Measurements from ENCODE around the gene CYP21A2. TPM values are rescaled to one million over a fixed set of nuclear protein-coding genes. Genes with fewer than 3 reads are reported as not detected.
"Not testable (repeated sequence)": the region's sequence is repeated elsewhere in the genome, so short reads cannot be mapped to it uniquely, and the experiment has no call there.

CYP21A2 gene
- total and polyA plus RNA-seq, 2 of the 8 experiments (the other 6 are each of a cell fraction or from before 2014, with no cell fraction given), result 0.22 to 0.23 TPM

DNA sequence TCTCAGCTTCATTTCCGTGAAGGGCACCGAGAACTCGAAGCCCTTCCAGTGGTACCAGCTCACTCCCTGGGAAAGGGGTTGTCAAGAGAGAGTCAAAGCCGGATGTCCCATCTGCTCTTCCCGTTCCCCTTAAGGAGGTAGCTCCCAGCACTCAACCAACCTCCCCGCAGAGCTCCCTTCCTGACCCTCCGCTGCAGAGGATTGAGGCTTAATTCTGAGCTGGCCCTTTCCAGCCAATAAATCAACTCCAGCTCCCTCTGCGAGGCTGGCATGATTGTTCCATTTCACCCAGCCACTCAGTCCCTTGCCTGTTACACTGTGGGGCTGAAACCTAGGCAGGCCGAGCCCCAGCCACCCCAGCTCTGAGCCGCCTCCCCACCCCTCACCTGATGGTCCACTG lies 3.2 kb downstream of the CYP21A2 start:
- H3K9me3 ChIP-seq (ENCODE audit: insufficient read depth in 2 of 2, low read depth in 1 of 2, low read length in 1 of 2); H2BK12ac ChIP-seq (ENCODE audit: low read depth, low read length); H3K36me3 ChIP-seq (ENCODE audit: control insufficient read depth in 2 of 4, insufficient read depth in 4 of 4, low read length in 3 of 4); H3K56ac ChIP-seq (replicated peaks; ENCODE audit: insufficient read length, low read depth, low read length); H3K23me2 ChIP-seq (ENCODE audit: low read depth, low read length); H3K4me3 ChIP-seq (ENCODE audit: extremely low read depth in 1 of 4, insufficient read depth in 2 of 4, low read depth in 3 of 4, low read length in 4 of 4); H3K14ac ChIP-seq (ENCODE audit: insufficient read length); H3K79me2 ChIP-seq (ENCODE audit: control insufficient read depth in 1 of 2, insufficient read depth in 2 of 2, low read length in 2 of 2); CTCF ChIA-PET (ENCODE audit: partially characterized antibody); FAIRE-seq; H3K18ac ChIP-seq (ENCODE audit: extremely low read depth, low read length); H3K4me1 ChIP-seq (replicated peaks in 1 of 4; ENCODE audit: control insufficient read depth in 3 of 4, insufficient read depth in 4 of 4, low read length in 3 of 4); H4K8ac ChIP-seq (ENCODE audit: extremely low read depth, insufficient read depth, low read length); H2BK20ac ChIP-seq (ENCODE audit: low read length); H4K91ac ChIP-seq (replicated peaks; ENCODE audit: insufficient read length, low read length); DNase-seq (ENCODE audit: low read depth in 1 of 2, low spot score in 2 of 2); H2BK5ac ChIP-seq (ENCODE audit: low read depth, low read length); H3K23ac ChIP-seq (ENCODE audit: insufficient read length); H3K4ac ChIP-seq (replicated peaks; ENCODE audit: insufficient read length, low read depth, low read length); H3K27ac ChIP-seq (ENCODE audit: low read depth, low read length); H3K4me2 ChIP-seq (ENCODE audit: insufficient read depth in 1 of 2, low read depth in 2 of 2, low read length in 2 of 2); H4K5ac ChIP-seq (ENCODE audit: insufficient read length, low read depth, low read length); H3K27me3 ChIP-seq (replicated peaks in 1 of 4; ENCODE audit: control insufficient read depth in 3 of 4, extremely low read depth in 1 of 4, insufficient read depth in 3 of 4, low read length in 3 of 4); H2BK120ac ChIP-seq (replicated peaks; ENCODE audit: low read depth, low read length); H2AFZ ChIP-seq (ENCODE audit: low read length); POLR2A ChIA-PET (ENCODE audit: partially characterized antibody); H4K20me1 ChIP-seq (replicated peaks in 1 of 2; ENCODE audit: control insufficient read depth in 1 of 2, insufficient read depth in 2 of 2, low read length in 2 of 2); H3K79me1 ChIP-seq (ENCODE audit: low read depth, low read length); H3K9ac ChIP-seq (replicated peaks in 1 of 4; ENCODE audit: extremely low read depth in 1 of 4, low read depth in 3 of 4, low read length in 3 of 4); H2AK5ac ChIP-seq (ENCODE audit: low read depth, low read length); H2BK15ac ChIP-seq (ENCODE audit: low read length): not testable (repeated sequence)
- WGBS, 2 experiments (ENCODE audit: extremely low coverage in 1 of 2, insufficient coverage in 1 of 2, insufficient read length in 1 of 2, insufficient replicate concordance in 2 of 2, low coverage in 1 of 2, low lambda C conversion rate in 2 of 2, missing lambda C conversion rate in 1 of 2), result 89% methylated on average over 4 of the region's 10 CpGs; no CpG with 5 or more reads in 1 of the 2 experiments

DNA sequence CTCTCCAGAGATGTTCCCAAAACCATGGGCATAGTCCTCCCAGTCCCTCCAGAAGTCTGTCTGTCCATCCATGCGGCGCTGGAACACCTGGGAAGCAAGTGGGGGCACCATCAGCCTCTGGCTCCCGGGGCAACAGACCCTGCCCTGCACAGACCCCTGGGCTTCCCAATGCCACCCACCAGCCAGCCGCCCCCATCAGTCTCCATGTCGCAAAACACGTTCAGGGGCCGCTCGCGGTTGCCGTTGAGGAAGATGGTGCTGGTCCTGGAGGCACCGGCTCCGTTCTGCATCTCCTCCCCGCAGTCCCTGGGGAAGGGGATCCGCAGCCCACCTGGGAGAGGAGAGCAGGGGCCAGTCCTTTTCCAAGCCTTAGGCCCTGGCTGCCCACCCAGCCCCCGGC lies 4.1 kb downstream of the CYP21A2 start:
- 58% methylated on average over 8 of the region's 15 CpGs; no CpG with 5 or more reads in 1 of the 2 experiments for WGBS, 2 experiments (ENCODE audit: extremely low coverage in 1 of 2, insufficient coverage in 1 of 2, insufficient read length in 1 of 2, insufficient replicate concordance in 2 of 2, low coverage in 1 of 2, low lambda C conversion rate in 2 of 2, missing lambda C conversion rate in 1 of 2)
- H2BK20ac ChIP-seq (ENCODE audit: low read length); H2BK120ac ChIP-seq (replicated peaks; ENCODE audit: low read depth, low read length); H3K9me3 ChIP-seq (ENCODE audit: insufficient read depth in 2 of 2, low read depth in 1 of 2, low read length in 1 of 2); FAIRE-seq; H3K4me1 ChIP-seq (replicated peaks in 1 of 4; ENCODE audit: control insufficient read depth in 3 of 4, insufficient read depth in 4 of 4, low read length in 3 of 4); H3K27ac ChIP-seq (ENCODE audit: low read depth, low read length); H4K20me1 ChIP-seq (replicated peaks in 1 of 2; ENCODE audit: control insufficient read depth in 1 of 2, insufficient read depth in 2 of 2, low read length in 2 of 2); H2AK5ac ChIP-seq (ENCODE audit: low read depth, low read length); H3K23me2 ChIP-seq (ENCODE audit: low read depth, low read length); H3K4ac ChIP-seq (replicated peaks; ENCODE audit: insufficient read length, low read depth, low read length); H2AFZ ChIP-seq (ENCODE audit: low read length); DNase-seq (ENCODE audit: low read depth in 1 of 2, low spot score in 2 of 2); H3K4me3 ChIP-seq (ENCODE audit: extremely low read depth in 1 of 4, insufficient read depth in 2 of 4, low read depth in 3 of 4, low read length in 4 of 4); H2BK5ac ChIP-seq (ENCODE audit: low read depth, low read length); CTCF ChIA-PET (ENCODE audit: partially characterized antibody); H3K18ac ChIP-seq (ENCODE audit: extremely low read depth, low read length); H3K27me3 ChIP-seq (replicated peaks in 1 of 4; ENCODE audit: control insufficient read depth in 3 of 4, extremely low read depth in 1 of 4, insufficient read depth in 3 of 4, low read length in 3 of 4); H2BK12ac ChIP-seq (ENCODE audit: low read depth, low read length); H4K5ac ChIP-seq (ENCODE audit: insufficient read length, low read depth, low read length); H3K79me2 ChIP-seq (ENCODE audit: control insufficient read depth in 1 of 2, insufficient read depth in 2 of 2, low read length in 2 of 2); H3K56ac ChIP-seq (replicated peaks; ENCODE audit: insufficient read length, low read depth, low read length); H4K8ac ChIP-seq (ENCODE audit: extremely low read depth, insufficient read depth, low read length); POLR2A ChIA-PET (ENCODE audit: partially characterized antibody); H3K9ac ChIP-seq (replicated peaks in 1 of 4; ENCODE audit: extremely low read depth in 1 of 4, low read depth in 3 of 4, low read length in 3 of 4); H4K91ac ChIP-seq (replicated peaks; ENCODE audit: insufficient read length, low read length); H3K4me2 ChIP-seq (ENCODE audit: insufficient read depth in 1 of 2, low read depth in 2 of 2, low read length in 2 of 2); H3K14ac ChIP-seq (ENCODE audit: insufficient read length); H3K79me1 ChIP-seq (ENCODE audit: low read depth, low read length); H3K36me3 ChIP-seq (ENCODE audit: control insufficient read depth in 2 of 4, insufficient read depth in 4 of 4, low read length in 3 of 4); H2BK15ac ChIP-seq (ENCODE audit: low read length); H3K23ac ChIP-seq (ENCODE audit: insufficient read length): not testable (repeated sequence)
